ENCODE measurements around the gene KCNK1.

KCNK1 gene

DNA sequence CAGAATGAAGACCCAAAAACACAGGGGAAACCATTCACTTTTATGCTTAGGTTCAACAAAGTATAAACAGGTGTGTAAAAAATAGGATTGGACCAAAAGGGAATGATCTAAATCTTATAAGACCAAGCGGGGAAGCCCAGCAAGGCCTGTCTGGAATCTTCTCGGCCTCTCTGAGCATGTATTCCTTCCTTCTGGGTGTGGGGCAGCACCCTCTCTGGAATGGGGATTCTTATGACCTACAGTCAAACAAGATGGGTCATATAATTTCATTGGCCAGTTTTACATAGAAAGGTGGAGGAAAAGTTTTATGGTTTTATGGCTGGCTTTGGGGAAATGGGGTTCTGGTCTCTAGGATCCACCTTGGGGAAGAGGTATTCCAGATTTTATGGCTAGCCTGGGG lies 11.2 kb downstream of the KCNK1 start:
- H3K4me3 ChIP-seq (ENCODE audit: low read depth, low read length): no peak overlapping the region
- no peak for DNase-seq (ENCODE audit: low read depth)
- no peak for TF ChIP-seq MYC (IDR thresholded peaks at IDR 0.05; ENCODE audit: low read depth, low read length)
- no peak for TF ChIP-seq POLR2A (IDR thresholded peaks at IDR 0.05; ENCODE audit: extremely low read depth, insufficient read length)
- no peak for TF ChIP-seq MAX (IDR thresholded peaks at IDR 0.05; ENCODE audit: low read depth, low read length)
- TF ChIP-seq, protein P1, sequence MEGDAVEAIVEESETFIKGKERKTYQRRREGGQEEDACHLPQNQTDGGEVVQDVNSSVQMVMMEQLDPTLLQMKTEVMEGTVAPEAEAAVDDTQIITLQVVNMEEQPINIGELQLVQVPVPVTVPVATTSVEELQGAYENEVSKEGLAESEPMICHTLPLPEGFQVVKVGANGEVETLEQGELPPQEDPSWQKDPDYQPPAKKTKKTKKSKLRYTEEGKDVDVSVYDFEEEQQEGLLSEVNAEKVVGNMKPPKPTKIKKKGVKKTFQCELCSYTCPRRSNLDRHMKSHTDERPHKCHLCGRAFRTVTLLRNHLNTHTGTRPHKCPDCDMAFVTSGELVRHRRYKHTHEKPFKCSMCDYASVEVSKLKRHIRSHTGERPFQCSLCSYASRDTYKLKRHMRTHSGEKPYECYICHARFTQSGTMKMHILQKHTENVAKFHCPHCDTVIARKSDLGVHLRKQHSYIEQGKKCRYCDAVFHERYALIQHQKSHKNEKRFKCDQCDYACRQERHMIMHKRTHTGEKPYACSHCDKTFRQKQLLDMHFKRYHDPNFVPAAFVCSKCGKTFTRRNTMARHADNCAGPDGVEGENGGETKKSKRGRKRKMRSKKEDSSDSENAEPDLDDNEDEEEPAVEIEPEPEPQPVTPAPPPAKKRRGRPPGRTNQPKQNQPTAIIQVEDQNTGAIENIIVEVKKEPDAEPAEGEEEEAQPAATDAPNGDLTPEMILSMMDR (IDR thresholded peaks at IDR 0.05; ENCODE audit: low read depth, low read length): no peak

- H3K4me3 ChIP-seq (ENCODE audit: low read depth, low read length): no peak overlapping the region
- DNase-seq (ENCODE audit: low read depth): no peak
- TF ChIP-seq, protein P1 (IDR thresholded peaks at IDR 0.05; ENCODE audit: low read depth, low read length): no peak
- TF ChIP-seq MAX (IDR thresholded peaks at IDR 0.05; ENCODE audit: low read depth, low read length) (no peak), MYC (IDR thresholded peaks at IDR 0.05; ENCODE audit: low read depth, low read length) (no peak), POLR2A (IDR thresholded peaks at IDR 0.05; ENCODE audit: extremely low read depth, insufficient read length) (no peak)
Measured at GRCh38 chr1:233625510-233625981, 11.6 kb downstream of the KCNK1 start.

- no peak for DNase-seq (ENCODE audit: low read depth)
- no peak overlapping the region for H3K4me3 ChIP-seq (ENCODE audit: low read depth, low read length)
- TF ChIP-seq, protein P1 (IDR thresholded peaks at IDR 0.05; ENCODE audit: low read depth, low read length): no peak
- TF ChIP-seq POLR2A (IDR thresholded peaks at IDR 0.05; ENCODE audit: extremely low read depth, insufficient read length) (no peak), MYC (IDR thresholded peaks at IDR 0.05; ENCODE audit: low read depth, low read length) (no peak), MAX (IDR thresholded peaks at IDR 0.05; ENCODE audit: low read depth, low read length) (no peak)
Measured at GRCh38 chr1:233627376-233627775, 13.5 kb downstream of the KCNK1 start.

GRCh38 chr1:233627823-233628222 lies 13.9 kb downstream of the KCNK1 start:
- H3K4me3 ChIP-seq (ENCODE audit: low read depth, low read length): no peak overlapping the region
- TF ChIP-seq POLR2A (IDR thresholded peaks at IDR 0.05; ENCODE audit: extremely low read depth, insufficient read length) (no peak), MAX (IDR thresholded peaks at IDR 0.05; ENCODE audit: low read depth, low read length) (no peak), MYC (IDR thresholded peaks at IDR 0.05; ENCODE audit: low read depth, low read length) (no peak)
- TF ChIP-seq, protein P1 (IDR thresholded peaks at IDR 0.05; ENCODE audit: low read depth, low read length): no peak

DNA sequence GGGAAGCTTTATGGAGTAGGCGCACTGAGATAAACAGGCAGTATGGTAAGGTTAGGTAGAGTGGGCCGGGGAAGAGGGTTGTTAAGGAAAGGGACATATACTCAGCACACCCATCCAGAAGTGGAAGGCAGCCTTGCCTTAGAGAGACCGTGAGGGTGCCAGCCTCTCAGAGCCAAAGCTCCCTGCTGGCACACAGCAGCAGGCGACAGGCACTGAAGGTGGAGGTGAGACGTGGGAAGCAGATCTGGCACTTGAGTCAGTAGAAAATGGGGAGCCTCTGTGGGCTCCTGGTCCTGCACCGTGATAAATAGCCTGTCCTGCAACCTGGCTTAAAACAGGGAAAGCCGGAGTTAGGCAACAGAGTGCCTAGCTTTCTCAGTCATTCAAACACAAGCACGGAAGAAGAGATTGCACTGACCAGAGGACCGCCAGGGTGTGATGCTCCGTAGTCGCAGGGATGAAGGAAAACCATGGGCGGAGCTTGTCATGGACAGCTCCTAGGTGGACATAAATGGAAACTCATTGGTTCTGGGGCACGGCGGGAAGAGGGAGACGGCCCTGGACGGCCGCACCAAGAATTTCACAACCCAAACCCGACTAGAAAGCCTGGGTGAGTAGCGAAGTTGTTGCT lies 15.5 kb downstream of the KCNK1 start:
- TF ChIP-seq, protein P1 (IDR thresholded peaks at IDR 0.05; ENCODE audit: low read depth, low read length): no peak
- TF ChIP-seq MYC (IDR thresholded peaks at IDR 0.05; ENCODE audit: low read depth, low read length) (no peak), POLR2A (IDR thresholded peaks at IDR 0.05; ENCODE audit: extremely low read depth, insufficient read length) (no peak)
- DNase-seq (ENCODE audit: low read depth): no peak
- no peak overlapping the region for H3K4me3 ChIP-seq (ENCODE audit: low read depth, low read length)

More at GRCh38 chr1:233627823-233628222, 13.9 kb downstream of the KCNK1 start:
- DNase-seq (ENCODE audit: low read depth): no peak
